ENCODE measurements around the gene TLE3. TPM values are rescaled to one million over a fixed set of nuclear protein-coding genes. Genes with fewer than 3 reads are reported as not detected.

Gene TLE3
- total RNA-seq, 4 donors from 2014 or later, result 54.8 to 99.5 (median 57.6) TPM

DNA sequence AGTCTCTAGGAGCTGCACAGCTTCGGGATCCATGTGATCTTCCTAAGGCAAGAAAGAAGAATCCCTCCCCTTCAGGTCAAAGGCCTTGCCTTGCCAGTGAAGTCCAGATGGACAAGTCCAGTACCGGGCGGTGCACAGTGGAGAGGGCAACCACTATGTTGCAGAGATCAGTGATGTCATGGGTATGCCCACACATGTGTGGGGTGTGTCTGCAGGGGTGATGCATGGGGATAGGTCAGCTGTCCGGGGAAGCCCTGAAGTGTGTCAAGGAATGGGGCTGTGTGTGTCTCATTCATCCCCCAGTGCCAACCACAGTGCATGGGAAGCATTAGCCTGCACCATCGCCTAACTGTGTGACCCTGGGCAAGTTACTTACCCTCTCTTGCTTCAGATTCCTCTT lies 66.5 kb downstream of the TLE3 start:
- TF ChIP-seq, protein P1, sequence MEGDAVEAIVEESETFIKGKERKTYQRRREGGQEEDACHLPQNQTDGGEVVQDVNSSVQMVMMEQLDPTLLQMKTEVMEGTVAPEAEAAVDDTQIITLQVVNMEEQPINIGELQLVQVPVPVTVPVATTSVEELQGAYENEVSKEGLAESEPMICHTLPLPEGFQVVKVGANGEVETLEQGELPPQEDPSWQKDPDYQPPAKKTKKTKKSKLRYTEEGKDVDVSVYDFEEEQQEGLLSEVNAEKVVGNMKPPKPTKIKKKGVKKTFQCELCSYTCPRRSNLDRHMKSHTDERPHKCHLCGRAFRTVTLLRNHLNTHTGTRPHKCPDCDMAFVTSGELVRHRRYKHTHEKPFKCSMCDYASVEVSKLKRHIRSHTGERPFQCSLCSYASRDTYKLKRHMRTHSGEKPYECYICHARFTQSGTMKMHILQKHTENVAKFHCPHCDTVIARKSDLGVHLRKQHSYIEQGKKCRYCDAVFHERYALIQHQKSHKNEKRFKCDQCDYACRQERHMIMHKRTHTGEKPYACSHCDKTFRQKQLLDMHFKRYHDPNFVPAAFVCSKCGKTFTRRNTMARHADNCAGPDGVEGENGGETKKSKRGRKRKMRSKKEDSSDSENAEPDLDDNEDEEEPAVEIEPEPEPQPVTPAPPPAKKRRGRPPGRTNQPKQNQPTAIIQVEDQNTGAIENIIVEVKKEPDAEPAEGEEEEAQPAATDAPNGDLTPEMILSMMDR (IDR thresholded peaks at IDR 0.05; ENCODE audit: low read depth), result no peak

DNA sequence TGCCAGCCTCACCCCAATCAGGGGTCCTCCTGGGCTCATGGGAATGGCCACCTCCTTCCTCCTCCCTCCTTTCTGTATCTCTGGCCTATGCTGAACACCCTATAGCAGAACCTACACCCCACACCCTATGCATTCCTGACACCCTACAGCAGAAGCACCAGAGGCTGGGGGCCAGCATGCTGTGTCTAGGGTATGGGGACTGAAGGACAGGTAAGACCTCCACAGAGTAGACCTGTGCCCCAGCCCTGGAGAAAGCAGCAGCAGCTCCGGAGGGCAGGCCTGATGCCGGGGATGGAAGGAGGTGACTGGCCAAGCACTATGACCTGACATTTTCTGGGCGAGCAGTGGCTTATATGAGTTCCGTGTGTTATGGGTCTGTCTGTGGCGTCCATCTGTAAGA lies 66.9 kb downstream of the TLE3 start:
- TF ChIP-seq, protein P1 (IDR thresholded peaks at IDR 0.05; ENCODE audit: low read depth), result no peak

DNA sequence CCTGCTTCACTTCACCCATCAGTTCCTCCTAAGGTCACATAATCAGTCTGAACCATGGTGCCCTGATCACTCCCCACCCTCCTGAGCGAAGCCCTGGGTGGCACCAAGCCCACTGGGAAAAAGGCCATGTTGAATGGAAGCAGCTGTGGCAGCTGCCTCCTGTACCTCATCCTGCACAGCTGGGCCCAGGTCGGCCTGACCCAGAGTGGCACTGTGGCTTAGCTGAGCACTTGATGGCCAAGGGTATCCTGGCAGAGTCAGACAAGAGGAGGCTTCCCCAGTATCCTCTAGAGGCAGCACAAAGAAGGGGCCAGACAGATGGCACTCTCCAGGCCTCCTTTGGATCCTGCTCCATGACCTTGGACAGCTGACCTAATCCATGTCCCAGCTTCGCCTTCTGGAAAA lies 68.4 kb downstream of the TLE3 start:
- TF ChIP-seq, protein P1 (IDR thresholded peaks at IDR 0.05; ENCODE audit: low read depth), result no peak

DNA sequence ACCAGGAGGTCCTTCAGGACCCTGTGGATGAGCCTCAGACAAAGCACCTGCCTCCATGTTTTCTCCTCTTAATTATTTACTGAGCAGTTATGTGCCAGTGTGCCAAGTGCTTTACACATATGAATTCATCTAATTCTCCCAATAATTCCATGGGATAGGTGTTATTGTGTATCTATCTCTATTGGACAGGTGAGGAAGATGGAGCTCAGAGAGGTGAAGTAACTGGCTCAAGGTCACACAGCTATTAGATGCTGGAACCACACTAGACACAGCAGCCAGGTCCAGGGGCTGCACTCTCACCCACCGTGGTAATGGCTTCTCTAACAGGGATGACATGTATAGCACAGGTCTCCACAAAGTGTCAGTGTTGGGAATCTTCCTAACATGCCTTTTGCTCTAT lies 70.2 kb downstream of the TLE3 start:
- TF ChIP-seq, protein P1 (IDR thresholded peaks at IDR 0.05; ENCODE audit: low read depth), result no peak

DNA sequence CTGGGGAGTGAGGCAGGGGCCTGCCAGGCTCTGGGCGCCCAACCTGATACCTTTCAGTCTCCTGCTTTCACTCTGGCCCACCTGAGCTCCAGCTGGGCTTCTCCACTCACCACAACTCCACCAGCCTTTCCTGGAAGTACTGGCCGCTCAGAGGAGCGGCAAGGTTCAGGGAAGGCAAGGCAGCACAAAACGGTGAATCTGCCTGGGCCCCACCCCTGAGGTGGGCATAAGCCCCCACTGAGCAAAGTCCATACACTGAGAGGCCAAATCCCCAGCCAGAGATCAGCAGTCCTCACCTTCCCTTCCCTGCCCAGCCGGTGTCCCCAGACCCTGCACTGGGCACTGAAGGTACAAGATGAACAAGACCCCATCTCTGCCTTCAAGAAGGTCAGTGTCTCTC lies 70.7 kb downstream of the TLE3 start:
- TF ChIP-seq, protein P1 (IDR thresholded peaks at IDR 0.05; ENCODE audit: low read depth), result no peak

DNA sequence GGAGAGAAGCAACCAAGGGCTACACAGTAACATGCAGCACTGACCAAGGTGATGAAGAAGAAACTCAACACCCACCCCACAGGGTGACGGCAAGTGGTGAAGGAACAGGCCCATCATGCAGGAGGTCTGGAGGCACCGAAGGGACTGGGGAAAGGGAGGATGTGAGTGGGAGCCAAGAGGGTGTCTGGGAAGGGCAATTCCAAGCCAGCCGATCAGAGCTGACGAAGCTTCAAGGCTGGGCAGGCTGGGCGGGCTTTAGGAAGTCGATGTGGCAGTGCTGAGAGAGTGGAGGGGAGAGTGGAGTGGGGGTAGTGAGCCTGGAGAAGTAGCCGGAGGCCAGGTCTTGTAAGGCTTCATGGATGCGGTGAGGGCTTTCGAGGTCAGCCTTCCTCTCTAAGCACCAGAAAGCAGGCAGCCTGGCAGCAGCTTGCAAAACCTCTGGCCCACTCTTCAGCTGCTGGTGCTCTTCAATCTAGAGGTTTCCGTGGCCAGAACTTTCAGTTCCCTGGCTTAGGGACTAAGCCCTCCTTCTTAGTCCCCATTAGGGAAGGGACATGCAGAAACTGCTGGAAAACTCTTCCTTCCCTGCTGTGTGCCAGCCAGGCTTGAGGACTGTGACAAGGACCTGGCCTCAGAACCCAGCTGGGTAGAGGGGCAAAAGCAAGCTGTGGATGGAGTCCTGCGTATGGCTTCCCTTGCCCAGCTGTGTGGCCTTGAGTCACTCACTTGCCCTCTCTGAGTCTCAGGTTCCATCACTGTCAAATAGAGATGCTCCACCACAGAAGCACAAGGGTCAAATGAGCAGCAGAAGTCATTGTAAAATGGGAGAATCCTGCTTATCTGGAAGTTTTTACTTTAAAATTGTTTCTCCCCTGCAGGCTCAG lies 72.1 kb downstream of the TLE3 start:
- TF ChIP-seq, protein P1 (IDR thresholded peaks at IDR 0.05; ENCODE audit: low read depth), result no peak

DNA sequence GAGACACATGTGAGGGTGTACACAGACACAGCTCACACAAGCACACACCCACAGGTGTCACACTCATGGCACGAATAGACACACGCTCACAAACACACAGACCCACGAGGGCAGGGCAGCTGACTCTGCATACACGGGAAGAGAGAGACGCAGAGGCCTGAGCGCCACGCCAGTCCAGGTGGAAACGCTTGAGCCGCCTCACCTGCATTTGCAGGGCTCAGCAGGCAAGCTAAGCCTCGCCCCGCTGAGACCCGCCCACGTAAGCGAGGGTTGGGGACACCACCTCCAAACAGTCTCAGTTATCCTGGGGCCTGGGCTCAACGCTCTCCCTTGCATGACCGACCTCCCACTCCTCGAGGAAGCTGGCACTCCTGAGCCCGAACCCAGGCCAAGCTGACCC lies 73.2 kb downstream of the TLE3 start:
- TF ChIP-seq, protein P1 (IDR thresholded peaks at IDR 0.05; ENCODE audit: low read depth), result no peak

All from subcutaneous adipose tissue (tissue), 4 donors.